GM18520 (cell line): ENCODE results near the gene RIPK1.
"Not testable (repeated sequence)": the region's sequence is repeated elsewhere in the genome, so short reads cannot be mapped to it uniquely, and the experiment has no call there.

Experiments used
- ATAC-seq: cut with Tn5 transposase; IDR thresholded peaks from one replicate; pipeline ENCODE4 v1.9.1; 2021; ENCODE audit not compliant: unreplicated experiment

The RIPK1 gene

DNA sequence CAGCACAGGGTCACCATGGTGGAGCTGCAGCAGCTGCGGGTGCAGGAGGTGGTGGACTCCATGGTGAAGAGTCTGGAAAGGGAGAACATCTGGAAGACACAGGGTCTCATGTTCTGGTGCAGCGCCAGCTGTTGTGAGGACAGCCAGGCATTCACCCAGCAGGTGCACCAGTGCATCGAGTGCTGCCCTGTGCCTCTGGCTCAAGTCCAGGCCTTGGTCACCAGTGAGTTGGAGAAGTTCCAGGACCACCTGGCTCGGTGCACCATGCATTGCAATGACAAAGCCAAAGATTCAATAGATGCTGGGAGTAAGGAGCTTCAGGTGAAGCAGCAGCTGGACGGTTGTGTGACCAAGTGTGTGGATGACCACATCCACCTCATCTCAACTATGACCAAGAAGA is 22.9 kb upstream of the RIPK1 start:
- no peak for ATAC-seq

DNA sequence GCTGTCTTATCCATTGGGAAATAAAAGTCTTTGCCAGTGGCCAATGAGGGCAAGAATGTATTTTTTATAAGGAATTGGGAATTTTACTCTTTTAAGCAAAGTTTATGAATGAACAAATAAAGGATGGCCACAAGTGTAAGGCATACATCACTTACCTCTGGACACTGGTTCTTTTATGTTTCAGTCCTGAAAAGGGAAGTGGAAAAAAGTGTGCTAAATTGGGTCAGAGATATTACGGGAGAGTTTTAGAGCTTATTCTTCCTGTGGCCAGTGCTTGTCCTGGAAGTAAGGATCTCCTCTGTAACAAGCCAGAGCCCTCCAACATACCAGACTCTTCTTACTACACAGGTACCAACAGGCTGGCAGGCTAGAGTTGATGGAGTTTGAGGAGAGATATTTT is 22.5 kb upstream of the RIPK1 start:
- no peak for ATAC-seq

DNA sequence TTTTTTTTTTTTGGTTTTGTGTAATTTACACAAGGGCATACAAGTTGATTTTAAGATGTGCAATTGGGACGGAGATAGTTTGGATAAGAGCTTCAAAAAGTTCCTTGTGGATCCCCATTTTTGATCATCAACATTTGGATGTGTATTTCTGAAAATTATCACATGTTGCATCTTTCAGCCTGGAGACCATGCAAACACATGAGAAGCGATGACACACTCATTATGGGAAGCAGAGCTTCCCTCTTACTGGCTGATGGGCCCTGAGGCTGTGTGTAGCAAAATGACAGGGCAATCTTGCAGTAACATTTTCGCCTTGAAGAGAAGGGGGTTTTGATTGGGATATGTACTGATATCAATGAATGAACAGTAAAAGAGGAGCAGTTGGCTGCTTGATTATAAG is 22.0 kb upstream of the RIPK1 start:
- ATAC-seq = no peak

DNA sequence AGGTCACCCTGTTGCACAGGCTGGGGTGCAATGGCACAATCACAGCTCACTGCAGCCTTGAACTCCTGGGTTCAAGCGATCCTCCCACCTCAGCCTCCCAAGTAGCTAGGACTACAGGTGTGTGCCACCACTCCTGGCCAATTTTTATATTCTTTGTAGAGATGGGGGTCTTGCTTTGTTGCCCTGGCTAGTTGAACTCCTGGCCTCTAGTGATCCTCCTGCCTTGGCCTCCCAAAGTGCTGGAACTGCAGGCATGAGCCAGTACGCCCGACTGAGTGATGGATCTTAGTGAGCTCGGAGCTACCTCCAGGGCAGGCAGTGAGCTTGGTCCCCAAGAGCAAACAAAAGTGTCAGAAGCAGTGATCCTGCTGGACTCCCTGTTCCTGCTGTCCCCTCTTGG is 20.3 kb upstream of the RIPK1 start:
- not testable (repeated sequence) for ATAC-seq

DNA sequence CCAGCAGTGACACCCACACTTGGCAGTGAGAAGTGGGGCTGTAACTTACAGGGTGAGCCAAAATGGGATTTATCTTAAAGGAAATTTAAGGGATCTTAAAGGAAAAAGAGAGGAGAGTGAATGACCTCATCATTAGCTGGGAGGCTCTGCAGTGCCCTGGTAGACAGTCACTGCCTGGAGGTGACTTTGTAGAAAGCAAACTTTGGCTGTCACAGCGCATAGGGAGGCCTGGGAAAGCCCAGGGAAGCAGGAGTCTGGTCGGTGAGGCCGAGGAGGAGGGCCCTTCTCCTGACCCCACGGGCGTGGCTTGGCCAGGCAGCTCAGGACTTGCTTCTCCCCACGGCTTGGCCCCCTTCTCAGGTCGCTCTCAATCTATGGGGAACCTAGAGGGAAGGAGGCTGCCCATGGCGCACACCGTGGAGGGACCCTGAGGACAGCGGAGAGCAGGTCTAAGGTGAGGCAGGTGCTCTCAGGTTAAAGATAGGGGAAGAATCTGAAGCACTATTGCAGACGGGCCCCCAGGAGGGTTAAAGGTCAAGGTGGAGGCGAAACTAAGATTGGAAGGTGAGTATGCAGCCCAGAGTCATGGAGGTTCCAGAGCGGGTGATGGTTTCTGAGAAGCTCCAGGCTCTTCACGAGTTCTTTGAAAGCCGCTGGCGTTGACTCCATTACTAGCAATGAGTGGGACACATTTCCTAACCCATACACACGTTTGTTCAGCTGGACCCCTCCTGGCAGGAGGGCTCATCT is 15.6 kb upstream of the RIPK1 start:
- no peak for ATAC-seq

DNA sequence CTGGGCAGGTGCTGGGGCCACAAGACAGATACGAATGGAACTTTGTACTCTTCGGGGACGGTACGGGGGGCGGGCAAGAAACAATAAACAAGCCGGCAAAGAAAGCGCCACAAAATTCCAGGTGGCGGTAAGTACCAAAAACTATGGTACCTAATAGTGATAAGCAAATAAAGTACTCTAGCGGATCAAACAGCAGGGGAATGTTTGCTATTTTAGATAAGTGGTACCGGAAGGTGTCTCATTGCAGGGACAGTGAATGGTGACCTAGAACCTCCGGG is 15.1 kb upstream of the RIPK1 start:
- ATAC-seq = no peak

DNA sequence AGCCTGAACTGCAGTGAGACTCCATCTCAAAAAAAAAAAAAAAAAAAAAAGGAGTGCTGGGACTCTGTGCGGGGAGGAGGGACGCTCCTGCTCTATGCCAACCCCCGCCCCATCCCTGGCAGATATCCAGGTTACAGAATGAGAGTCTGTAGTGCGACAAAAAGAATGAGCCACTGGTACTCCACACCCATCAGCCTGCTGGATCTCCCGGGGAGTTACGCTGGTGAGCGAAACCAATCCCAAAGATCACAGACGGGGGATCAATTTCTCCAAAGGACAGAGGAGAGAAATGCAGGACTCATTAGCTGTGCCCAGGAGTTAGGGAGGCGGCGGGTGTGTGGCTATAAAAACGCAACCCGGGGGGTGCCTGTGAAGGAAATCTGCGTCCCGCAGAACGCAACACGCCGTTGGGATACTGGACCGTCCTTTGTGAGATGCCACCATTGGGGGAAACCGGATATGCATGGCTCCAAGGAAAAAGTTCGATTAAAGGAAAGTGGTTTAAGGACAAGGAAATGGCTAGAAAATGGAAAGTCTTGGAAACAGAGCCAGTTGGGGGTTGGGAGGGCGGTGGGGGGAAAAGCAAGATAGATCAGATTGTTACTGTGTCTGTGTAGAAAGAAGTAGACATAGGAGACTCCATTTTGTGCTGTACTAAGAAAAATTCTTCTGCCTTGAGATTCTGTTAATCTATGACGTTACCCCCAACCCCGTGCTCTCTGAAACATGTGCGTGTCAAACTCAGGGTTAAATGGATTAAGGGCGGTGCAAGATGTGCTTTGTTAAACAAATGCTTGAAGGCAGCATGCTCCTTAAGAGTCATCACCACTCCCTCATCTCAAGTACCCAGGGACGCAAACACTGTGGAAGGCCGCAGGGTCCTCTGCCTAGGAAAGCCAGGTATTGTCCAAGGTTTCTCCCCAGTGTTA is 13.8 kb upstream of the RIPK1 start:
- ATAC-seq = not testable (repeated sequence)

DNA sequence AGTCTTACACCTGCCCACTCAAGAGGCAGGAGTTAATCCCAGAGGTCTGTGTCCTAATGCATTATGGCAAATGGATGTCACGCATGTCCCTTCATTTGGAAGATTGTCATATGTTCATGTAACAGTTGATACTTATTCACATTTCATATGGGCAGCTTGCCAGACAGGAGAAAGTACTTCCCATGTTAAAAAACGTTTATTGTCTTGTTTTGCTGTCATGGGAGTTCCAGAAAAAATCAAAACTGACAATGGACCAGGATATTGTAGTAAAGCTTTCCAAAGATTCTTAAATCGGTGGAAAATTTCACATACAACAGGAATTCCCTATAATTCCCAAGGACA is 13.2 kb upstream of the RIPK1 start:
- ATAC-seq = not testable (repeated sequence)

DNA sequence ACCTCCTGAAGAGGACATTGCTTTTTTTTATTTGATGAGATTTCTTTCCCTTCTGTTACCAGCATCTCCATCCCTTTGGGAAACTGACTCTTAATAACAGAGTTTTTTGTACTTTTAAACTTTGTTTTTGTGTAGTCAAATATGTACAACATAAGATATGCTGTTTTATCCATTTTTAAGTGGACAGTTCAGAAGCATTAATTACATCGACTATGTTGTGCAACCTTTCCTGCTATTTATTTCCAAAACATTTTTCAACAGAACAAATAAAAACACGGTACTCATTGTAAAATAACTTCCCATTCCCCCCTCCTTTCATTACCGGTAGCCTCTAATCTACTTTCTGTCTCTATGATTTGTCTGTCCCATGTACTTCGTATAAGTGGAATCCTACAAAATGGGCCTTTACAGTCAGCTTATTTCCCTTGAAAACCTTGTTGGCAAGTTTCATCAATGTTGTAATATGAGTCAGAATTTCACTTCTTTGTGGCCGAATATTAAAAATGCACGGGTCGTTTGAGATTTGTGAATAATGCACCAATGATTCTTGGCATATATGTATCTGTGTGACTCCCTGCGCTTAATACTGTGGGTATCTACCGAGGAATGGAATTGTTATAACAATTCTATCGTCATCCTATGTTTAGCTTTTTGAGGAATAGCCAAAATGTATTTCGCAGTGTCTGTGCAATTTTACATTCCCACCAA is 11.1 kb upstream of the RIPK1 start:
- no peak for ATAC-seq

DNA sequence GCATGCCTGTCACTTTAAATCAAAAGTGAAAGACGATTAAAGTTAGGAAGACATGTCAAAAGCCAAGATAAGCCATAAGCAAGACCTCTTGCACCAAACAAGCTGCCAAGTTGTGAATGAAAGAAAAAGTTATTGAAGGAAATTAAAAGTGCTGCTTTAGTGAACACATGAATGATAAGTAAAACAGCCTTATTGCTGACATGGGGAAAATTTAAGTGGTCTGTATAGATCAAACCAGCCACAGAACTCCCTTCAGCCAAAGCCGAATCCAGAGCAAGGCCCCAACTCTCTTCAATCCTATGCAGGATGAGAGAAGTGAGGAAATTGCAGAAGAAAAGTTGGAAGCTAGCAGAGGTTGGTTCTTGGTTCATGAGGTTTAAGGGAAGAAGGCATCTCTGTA is 9.3 kb upstream of the RIPK1 start:
- ATAC-seq = no peak

DNA sequence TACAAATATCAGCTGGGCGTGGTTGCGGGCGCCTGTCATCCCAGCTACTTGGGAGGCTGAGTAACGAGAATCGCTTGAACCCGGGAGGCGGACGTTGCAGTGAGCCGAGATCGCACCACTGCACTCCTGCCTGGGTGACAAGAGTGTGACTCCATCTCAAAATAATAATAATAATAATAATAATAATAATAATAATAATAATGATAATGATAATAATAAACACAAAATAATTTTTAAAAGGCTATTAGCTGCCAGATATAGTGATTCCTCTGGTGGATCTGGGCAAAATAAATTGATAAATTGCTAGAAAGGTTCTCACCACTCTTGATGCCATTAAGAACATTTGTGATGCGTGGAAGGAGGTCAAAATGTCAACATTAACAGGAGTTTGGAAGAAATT is 8.2 kb upstream of the RIPK1 start:
- ATAC-seq = not testable (repeated sequence)

DNA sequence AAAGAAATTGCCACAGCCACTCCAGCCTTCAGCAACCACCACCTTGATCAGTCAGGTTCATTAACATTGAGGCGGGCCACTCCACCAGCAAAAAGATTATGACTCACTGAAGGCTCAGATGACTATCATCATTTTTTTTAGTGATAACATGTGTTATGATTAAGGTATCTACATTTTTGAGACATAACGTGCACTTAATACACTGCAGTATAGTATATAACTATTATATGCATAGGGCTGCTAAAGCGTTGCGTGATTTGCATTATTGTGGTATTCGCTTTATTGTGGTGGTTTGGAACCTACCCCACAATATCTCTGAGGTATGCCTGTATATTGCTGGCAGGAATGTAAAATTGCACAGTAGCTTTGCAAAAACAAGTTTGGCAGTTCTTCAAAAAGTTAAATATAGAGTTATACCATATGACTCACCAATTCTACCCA is 6.8 kb upstream of the RIPK1 start:
- ATAC-seq = no peak

DNA sequence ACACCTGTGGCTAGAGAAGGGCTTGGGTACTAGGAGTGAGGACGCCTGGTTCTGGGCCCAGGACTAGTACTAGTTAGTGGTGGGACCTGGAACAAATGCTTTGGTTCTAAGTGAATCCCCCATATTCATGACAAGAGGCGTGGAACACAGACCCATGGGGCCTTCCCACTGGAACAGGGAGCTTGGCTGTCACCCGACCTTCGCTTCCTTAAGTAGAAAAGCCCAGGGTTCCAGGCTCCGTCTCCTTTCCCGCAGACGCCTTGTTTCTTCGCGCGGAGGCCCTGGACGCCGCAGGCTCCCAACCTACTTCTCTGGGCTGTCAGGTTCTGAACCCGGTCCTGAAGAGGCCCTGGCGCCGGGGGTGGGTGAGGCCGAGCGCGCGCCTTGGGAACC is 5.0 kb upstream of the RIPK1 start:
- not testable (repeated sequence) for ATAC-seq

DNA sequence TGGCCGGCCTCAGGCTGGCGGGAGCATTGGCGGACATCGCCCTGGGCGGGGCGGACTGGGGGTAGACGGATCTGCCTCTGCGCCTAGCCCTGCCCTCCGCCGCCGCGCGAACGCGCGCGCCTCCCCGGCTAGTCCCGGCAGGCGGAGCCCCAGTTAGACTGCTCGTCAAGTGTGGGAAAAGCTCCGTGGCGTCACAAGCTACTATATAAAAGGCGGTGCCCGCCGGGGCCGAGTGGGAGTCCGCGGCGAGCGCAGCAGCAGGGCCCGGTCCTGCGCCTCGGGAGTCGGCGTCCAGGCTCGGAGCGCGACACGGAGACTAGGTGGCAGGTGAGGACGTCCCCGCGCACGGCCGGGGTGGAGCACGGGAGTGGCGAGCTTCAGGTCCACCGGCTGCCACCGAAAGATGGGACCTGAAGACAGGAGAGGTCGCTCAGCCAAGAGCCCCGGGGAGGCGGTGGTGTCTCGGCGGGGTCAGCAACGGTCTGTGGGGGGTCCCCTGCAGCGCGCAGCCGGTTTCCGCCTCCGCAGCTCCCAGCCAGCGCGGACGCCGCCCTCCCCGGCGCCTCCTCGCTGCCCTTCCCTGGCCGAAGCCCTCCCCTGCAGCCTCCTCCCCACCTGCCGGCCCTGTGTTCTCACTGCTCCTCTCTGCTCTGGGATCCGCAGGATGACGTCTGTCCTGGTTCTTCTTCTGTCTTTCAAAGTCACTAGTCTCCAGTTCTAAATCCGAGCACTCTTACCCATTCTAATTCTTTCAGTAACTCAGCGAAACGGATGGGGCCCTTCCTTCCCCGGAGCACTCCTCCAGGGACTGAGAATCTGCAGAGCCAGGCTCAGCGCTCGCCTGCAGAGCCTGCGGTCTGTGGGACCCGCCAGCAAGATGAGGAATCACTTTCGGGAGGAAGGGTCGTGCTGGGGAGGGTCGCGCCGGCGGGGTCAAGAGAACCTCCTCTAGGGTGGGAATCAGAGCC is 4.3 kb upstream of the RIPK1 start:
- ATAC-seq = peak; percentile 52

DNA sequence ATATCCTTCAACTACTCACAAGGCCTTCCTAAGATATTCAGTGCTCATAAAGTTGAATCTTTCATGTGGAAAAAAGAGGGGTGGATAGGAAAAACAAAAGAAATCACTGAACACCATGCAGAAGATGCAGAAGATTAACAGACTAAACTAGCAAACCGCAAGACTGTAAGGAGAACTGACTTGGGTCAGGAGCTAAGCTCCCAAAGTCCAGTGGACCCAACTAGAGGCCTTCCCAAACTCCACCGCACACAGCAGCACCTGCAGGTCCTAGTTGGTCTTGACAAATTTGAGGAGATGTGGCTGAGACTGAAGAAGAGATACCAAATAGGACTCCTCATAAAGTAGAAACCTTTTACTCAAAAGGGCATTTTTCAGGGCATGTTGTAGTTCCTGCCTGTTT is 3.3 kb downstream of the RIPK1 start:
- no peak for ATAC-seq

DNA sequence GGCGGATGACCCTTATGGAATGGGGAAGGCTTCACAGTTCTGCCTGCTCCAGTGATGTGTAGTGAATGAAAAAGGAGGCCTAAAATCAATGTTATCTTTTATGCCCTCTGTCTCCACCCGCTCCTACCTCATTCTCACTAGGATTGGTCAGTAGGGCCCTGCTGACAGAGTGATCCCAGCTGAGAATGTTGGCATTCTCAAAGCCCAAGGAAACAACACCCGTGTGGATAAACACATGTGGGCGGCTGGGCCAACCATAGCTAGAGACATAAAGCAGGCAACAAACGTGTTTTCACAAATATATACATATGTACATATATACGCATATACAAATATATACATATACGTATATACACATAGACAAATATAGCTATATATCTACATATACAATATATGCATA is 4.5 kb downstream of the RIPK1 start:
- ATAC-seq = no peak

DNA sequence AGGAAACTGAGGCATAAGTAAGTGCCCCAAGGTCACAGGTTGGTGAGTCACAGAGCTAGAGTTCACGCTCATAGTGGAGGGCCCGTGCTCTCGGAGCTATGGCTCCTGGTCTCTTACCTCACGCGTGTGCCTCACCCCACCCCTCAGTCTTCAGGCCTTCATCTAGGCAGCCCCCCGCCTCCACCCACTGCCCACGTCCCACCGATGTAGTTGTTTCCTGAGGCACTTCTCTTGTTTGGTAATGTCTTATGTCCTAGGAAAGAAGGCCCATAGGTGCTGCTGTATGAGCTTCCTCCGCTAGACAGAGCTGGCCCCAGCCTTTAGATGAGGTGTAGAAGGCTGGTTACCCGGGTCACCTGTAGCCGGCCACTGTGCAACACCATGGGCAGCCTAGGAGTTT is 5.1 kb downstream of the RIPK1 start:
- ATAC-seq = no peak

DNA sequence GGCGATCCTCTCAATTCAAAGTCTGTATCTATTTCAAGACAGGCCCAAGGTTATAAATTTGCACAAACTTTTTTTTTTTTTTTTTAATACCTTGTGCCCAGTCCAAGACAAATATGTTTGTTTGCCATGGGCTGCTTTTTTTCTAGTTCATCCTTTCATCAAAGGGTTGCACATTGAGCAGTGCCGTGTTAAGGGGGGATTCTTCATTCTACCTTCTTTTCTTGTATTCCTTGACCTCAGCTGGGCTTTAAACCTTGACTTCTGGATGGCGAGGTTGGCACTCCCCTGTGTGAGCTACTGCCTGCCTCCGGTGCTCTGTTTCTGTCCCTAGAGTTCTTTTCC is 7.4 kb downstream of the RIPK1 start:
- no peak for ATAC-seq

DNA sequence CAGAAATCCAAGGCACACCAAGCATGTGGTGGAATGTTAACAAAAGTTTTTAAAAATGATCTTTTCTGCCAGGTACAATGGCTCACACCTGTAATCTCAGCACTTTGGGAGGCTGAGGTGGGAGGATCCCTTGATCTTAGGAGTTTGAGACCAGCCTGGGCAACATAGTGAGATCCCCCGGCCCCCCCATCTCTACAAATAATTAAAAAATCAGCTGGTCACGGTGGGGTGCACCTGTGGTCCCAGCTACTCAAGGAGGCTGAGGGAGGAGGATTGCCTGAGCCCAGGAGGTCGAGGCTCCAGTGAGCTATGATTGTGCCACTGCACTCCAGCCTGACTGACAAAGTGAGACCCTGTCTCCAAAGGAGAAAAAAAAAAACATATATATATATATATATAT is 8.0 kb downstream of the RIPK1 start:
- ATAC-seq = no peak

DNA sequence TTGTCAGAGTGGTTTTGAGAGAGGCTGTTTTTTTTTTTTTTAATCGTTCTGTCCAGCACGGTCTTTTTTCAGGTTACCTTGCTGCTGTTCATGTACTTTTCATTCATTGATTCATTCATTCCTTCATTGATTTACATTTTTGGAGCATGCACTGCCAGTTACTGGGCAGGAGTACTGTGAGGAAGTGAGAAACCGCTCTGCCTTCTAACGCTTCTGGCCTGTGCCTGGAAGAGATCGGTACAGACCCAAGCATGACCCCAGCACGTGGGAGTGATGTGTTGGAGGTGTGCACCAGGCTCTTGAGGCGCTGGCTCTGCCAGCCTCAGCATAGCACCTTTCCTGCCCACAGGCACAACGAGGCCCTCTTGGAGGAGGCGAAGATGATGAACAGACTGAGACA is 9.1 kb downstream of the RIPK1 start:
- ATAC-seq = no peak

DNA sequence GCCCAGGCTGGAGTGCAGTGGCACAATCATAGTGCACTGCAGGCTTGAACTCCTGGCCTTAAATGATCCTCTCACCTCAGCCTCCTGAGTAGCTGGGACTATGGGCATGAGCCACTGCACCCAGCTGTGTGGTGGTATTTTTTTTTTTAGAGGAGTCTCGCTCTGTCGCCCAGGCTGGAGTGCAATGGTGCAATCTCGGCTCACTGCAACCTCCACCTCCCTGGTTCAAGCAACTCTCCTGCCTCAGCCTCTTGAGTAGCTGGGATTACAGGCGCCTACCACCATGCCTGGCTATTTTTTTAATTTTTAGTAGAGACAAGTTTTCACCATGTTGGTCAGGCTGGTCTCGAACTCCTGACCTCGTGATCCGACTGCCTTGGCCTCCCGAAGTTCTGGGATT is 10.7 kb downstream of the RIPK1 start:
- not testable (repeated sequence) for ATAC-seq
